SK-N-DZ (cell line): ENCODE results near the gene MGAT5.

Experiments used
- DNase-seq: peaks from one replicate; pipeline ENCODE4 v3.0.0-alpha.2; 2015; ENCODE audit warnings: low spot score

Gene MGAT5

DNA sequence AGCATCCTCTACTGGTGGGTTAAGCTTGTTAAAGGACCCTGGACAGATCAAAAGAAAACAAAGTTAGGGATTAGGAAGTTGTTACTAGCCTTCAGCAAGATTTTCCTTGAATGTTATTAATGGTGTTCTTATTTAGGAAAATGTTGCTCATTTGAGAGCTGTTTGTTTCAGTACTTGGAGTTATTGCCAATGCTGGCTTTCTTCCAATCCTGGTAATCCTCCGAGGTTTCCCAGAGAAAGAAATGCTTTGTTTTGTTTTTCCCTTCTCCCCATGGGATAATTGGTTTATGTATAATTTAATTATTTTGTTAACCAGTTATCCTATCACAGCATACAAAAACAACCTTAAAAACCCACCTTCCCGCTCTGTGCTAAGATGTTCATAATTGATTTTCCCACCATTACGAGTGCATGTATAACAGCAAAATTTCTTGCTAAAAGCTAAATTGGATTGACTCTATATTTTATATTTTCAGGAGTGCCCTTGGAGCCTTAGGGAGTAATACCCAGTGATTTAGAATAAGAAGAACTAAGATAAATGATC is 79.8 kb downstream of the MGAT5 start:
- peak; percentile 80 for DNase-seq

DNA sequence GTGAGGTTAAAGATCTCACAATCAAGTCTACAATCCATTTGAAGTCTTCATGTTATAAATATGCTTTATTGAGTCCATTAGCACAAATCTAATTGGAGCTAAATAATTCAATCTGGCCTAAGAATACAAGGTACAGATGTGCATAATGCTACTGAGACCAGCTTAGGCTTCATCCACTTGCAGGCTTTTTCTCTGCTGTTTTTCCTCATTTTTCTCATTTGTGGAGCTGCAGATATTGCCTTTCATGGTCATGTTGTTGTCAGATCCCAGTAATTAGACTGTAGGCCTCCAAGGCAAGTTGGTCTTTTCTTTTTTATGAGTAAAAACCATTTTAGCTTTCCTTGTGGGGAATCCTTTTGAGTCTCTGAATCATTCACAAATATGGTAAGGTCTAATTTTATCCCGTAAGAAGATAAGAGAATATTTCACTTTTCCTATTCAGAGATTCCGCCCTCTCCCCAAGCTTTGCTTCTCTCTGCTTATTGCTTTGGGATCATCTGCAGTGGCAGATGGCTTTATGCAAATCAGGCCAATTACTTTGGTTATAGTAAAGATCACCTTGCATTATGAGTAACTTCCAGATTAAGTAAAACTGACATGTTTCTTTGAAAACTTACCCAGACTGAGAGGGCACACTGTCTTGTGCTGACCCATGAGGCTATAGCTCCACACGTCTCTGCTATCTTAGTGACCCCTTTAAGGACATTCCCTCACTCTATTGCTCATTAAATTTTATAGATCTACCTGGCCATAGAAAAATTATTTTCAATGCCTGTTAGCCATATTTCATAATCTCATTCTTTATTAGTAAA is 80.9 kb downstream of the MGAT5 start:
- DNase-seq = peak; percentile 82

DNA sequence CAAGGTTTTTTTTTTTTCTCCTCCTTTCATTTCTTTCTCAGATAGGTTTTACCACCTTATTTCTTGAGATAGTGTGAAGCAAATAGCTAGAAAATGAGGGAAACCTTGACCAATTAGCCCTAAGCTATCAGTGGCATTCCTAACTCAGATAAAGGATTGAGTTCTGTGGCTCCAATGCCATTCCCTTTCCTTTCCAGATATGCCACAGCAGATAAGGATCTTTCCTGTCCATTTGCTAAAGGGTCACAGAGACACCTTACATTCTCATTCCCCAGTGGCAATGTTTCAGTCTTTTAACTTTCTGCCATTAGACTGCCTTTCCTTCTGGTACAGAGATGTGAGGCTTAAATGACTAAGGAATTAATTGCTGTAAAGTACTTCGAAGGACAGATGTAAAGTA is 81.7 kb downstream of the MGAT5 start:
- DNase-seq = peak; percentile 44

DNA sequence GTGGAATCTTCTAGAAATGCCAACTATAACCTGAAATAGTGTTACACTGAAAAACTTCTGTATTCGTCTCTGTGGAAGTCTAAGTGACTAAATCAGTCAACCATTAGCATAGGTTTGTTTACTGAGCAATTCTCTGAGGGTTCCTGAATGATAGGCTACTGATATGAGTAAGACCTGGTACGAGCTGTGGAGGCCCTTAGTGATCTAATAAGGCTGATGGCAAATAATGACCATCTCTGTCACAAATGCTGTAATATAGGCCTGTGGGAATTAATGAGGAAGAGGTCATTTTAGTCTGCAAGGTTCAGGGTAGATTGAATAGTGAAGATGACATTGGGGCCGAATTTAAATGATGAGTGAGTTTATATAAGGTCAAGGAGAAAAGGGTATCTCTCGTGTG is 82.5 kb downstream of the MGAT5 start:
- DNase-seq = no peak

DNA sequence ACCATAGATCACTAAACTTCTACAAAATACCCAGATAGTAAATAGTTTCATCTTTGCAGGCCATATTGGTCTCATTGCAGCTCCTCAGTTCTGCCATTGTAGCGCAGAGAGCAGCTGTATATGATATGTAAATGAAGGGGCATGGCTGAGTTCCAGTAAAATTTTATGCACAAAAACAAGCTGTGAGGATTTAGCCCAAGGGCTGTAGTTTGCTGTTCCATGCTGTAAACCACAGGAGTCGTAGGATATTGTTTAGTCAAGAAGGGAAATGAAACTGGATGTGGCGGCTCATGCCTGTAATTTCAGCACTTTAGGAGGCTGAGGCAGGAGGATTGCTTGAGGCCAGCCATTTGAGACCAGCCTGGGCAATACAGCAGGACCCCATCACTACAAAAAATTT is 83.0 kb downstream of the MGAT5 start:
- no peak for DNase-seq

DNA sequence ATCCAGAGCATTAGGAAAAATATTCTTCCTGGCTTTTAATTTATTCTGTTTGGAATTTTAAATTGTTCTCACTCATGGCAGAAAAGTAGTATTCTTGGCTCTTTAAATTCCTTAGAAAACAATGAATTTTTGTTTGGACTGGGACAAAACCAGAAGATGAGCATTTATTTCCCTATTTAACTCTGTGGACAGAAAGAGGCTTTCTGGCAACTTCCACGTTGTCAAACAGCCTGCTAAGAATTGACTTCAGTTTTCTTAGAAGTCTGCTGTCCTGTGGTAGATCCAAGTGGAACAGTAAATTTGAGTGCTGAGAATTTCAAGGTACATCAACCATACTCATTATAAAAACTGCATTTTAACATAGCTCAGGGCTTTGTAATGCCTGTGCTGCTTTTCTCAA is 83.8 kb downstream of the MGAT5 start:
- DNase-seq = no peak

DNA sequence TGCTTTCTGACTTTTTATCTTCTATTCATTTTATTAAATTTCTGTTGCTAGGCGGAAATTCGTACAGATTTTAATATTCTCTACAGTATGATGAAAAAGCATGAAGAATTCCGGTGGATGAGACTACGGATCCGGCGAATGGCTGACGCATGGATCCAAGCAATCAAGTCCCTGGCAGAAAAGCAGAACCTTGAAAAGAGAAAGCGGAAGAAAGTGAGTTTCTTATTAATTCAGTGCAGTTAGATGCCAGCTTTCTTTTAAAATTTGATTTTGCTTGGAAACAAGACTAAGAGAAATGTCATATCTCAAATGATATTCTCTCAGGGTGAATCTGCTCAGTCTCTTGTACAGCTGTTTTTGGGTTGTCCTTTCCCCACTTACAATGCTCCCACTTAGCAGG is 84.3 kb downstream of the MGAT5 start:
- no peak for DNase-seq

DNA sequence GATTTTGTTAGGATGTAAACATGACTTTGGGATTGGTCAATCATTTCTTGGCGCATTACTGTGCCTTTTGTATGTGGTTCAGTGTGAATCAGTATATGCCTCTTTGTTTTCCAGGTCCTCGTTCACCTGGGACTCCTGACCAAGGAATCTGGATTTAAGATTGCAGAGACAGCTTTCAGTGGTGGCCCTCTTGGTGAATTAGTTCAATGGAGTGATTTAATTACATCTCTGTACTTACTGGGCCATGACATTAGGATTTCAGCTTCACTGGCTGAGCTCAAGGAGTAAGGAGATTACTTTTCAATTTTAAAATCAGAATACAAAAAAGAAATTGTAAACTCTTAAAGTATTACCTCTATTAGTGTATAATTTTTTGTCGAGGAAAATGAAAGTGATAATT is 87.6 kb downstream of the MGAT5 start:
- DNase-seq = no peak

DNA sequence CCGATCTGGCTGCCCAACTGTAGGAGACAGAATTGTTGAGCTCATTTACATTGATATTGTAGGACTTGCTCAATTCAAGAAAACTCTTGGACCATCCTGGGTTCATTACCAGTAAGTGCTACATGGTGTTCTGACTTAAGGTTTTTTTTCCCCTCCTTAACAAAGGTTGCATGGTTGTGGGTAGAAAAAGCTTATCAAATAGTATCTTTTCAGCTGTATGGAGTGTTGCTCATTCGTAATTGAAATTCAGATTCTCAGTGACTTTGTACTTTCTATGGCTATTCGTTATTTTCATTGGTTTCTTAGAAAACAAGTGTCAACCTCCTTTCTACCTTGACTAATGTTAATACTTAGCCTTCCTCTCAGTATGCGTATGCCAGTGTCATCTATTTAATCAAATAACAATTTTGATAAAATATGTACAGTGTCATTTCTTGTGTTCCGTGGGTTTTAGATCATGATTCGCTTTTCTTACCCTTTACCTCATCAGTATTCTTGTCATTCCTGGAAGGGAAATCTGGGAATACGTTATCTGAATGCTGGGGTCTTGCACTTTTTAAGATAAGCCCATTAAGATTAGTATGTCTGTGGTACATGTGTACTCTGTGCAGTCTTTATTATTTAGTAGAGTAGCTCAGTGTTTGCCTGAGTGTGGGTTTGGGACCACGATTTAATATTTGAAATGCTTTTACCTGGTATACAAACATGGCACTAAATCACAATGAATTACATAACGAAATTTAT is 91.3 kb downstream of the MGAT5 start:
- no peak for DNase-seq

DNA sequence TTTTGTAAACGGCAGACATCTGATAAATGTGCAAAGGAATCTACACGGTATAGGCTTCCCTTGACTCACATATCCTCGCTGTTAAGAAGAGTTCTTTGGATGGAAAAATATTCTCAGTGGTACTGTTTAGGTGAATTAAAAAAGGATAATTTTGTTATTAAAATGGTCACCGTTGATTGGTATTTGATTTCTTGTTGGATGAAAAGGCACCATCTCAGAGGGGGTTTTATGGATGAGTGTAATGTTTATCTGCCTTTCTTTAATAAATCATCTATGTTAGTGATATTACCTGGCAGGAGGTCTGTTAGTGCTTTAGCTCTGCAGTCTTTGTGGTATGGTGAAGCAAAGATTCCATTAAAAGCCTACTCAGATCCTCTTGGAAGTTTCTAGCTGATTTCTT is 92.3 kb downstream of the MGAT5 start:
- no peak for DNase-seq

DNA sequence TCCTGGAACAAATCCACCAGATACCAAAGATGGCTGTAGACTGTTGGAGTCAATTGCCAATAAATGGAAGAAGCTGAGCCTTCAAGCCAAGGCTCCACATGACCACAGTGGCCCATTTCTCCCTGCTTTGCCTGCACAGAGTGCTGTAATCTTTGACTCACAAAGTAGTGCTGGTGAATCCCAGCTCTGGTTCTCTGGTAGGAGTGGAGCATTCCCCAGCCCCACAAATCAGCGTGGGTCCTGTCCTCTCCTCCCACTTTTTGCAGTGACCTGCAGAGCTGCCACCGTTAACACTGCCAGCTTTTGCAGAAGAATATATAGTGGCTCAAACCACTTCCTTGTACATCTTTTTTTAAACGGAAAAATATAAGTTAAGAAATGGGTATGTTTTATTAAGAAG is 93.9 kb downstream of the MGAT5 start:
- no peak for DNase-seq

DNA sequence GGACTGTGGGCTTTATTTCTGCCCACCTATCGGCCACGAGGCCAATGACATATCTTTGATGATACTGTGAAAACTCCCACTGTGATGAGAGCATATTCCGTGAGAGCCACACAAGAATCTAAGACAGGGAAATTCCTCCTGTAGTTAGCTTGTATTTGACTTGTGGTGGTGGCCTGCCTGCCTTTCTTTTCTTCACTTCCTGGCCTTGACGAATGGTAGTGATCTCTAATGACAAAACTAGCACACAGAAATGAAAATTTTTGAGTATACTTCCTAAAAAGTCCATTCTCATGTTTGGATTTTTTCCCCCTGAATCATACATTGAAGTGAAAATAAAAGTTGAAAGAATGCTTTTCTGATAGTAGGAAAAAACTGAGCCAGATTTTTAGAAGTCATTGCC is 94.4 kb downstream of the MGAT5 start:
- DNase-seq = no peak

DNA sequence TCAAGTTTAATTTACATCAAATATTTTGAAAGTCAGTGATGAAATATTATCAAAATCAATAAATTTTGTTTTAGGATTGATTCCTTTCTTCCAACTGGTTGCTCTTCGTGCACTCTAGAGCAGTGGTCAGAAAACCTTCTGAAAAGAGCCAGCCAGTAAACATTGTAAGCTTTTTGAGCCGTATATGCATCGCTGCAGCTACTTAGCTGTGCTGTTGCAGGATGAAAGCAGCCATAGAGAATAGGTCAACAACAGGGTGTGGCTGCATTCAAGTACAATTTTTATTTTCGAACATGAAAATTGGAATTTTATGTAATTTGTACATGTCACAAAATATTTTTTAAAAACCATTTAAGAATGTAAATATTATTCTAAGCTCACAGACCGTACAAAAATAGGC is 94.9 kb downstream of the MGAT5 start:
- no peak for DNase-seq

DNA sequence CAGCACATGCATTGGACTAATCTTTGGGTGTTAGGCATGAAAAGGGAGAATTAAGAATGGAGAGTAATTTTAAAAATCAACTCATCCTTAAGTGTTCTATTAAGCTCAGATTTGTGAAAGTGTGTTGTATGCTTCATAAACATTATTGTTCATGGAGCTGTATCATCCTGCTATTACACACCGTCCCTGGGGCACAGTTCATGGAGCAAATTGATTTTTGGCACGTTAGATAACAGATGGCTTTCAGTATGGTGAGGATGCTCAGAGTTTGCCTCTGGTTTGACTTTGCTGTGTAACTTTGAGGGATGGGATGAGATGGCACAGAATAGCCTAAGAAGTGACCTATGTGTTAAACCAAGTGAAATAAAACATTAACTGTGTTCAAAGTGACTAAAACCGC is 97.1 kb downstream of the MGAT5 start:
- DNase-seq = no peak

DNA sequence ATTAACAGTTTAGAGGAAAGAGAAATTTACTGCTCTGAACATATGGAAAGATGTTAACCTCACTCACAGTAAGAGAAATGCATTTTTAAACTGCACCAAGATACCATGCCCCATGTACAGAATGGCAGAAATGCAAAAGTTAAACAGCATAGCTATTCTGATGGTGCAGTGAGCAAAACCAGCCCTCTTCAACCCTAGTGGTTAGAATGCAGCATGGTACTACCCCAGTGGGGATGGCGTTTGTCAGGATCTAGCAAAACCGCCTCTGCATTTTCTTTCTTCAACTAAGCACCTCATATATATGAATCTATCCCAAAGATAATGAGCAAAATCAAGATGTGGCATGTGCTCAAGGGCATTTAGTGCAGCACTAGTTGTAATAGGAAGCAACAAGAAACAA is 98.0 kb downstream of the MGAT5 start:
- DNase-seq = no peak

DNA sequence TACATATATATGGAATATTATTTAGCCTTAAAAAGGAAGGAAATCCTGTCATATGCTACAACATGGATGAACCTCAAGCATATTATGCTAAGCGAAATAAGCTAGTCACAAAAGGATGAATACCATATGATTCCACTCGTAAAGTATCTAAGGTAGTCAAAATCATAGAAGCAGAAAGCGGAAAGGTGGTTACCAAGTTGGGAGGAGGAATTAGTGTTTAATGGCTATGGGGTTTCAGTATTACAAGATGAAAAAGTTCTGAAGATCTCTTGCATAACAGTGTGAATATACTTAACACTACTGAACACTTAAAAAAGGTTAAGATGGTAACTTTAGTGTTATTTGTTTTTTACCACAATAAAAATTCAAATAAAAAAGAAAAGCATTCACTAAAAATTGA is 99.0 kb downstream of the MGAT5 start:
- no peak for DNase-seq

DNA sequence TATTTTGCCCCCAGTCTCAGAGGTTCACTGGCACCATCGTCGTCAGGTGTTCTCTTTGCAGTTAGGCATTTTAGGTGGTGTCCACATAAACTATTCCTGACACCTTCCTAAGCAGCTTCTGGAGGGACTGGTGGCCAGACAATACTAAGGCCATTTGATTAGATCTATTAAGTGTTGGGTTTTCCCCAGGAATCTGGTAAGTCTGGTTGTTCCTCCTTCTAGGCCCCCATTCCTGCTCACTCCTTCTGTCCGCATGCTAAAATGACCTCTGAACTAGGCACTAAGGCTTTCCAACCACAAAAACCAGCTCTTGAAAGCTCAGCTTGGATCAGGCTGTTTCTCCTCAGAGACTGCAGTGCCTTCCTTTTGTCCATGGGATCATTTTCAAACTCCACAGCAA is 100.7 kb downstream of the MGAT5 start:
- no peak for DNase-seq

DNA sequence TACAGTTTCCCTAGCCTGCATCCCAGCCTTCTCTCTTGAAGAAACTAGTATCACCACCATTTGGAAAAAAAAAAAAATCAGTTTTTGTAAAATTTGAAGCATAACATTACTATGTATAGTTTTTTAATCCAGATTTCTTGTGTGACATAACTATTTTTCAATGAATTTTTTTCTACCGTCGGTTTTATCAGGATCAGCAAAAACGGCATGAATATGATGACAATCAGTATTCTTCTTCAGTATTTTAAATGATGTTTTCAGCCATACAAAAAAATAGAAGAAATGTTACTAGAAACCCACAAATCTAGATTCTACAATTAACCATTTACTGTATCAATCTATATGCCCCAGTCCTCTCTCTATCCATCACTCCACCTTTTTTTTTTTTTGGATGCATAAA is 103.9 kb downstream of the MGAT5 start:
- no peak for DNase-seq

DNA sequence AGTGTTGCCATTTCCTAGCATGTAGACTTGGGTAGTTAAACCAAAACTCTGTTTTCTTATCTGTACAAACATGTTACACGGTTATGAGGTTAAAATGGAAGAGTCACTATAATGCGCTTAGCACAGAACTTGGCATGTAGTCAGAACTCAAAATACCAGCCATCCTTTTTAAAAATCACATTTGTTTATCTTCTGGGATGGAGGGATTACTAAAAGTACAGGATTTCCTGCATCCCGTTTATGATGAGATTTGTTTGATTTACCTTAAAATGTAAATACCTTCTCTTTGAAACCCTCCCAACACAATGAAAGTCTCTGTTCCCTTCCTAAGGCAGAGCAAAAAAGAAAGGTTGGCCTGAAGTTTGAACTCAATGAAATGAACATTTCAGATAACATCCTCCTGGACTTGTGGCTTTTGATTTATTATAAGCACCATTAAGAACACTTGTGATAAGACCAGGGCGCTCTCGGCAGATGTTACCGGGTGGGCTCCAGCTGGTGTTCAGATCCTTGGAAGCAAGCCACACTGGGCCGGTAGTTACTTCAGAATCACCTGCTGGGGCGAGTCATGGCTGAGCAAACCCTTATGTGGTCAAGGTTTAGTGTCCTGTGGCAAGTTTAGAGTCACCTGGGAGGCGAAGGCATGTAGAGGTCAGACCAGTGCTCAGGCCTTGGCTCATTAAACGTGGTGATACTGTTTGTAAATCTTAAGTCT is 105.7 kb downstream of the MGAT5 start:
- no peak for DNase-seq

DNA sequence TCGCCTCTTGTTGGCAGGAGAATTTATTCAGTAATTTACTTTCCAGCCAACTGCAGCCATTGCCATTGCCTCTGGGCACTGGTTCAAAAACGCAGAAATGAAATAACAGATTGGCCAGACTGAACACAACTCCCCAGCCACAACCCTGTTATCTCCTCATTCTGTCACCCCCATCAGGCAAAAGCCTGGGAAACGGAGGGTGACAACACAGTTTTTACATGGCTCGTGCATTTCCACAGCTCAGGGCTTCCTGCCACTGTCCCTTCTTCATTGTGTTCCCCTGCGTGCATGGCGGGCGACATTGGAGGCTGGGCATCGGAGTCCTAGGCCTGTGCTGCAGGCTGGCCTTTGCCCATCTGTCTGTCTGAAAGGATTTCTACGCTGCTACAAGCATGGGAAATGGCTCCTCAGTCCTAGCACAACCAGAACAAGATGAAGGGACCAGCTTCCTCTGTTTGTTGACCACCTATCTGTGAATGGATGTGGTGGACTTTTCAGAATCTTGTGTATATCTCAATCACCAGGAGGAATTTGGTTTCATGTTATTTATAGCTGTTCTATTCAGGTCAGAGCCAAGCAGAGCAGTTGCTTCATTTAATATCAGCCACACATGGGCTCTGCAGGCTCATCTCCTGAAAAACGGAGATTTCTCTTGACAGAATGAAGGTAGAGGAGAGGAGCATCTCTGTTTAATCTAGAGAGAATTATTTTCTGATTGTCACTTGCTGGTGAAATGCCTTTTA is 107.0 kb downstream of the MGAT5 start:
- no peak for DNase-seq

DNA sequence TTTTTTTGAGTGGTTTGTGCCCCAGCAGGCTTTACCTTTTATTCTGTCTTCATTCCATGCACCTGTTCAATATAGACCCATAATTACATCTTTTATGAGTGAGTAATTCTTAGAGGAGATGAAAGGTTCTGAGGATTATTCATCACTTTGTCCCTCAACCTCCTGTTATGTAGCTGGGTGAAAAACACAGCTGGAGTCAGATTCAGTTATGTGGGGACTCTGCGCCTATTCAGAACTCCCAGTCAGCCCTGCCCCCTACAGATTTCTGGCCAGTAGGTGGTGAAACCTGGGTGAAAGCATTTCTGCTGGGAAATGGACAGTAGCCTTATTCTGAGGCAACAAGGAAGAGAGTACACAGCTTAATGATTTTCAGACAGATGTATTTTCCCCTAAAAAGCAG is 107.8 kb downstream of the MGAT5 start:
- no peak for DNase-seq
